Measurements from ENCODE around the gene ZBTB40.

- TF ChIP-seq SP1 (CRISPR knock-in tag; conservative IDR thresholded peaks at IDR 0.05) (no peak), RORB (CRISPR knock-in tag; IDR thresholded peaks at IDR 0.05) (no peak), ZNF512 (CRISPR knock-in tag; IDR thresholded peaks at IDR 0.05; ENCODE audit: borderline replicate concordance) (no peak), ZNF396 (CRISPR knock-in tag; IDR thresholded peaks at IDR 0.05; ENCODE audit: borderline replicate concordance) (no peak), ETV6 (CRISPR knock-in tag; IDR thresholded peaks at IDR 0.05) (no peak)
These were observed 36.1 kb downstream of the ZBTB40 start for GRCh38 chr1:22487781-22488180.
